Activated CD4-positive, alpha-beta memory T cell treated with anti-CD3 and anti-CD28 coated beads, Interleukin-2, amount 10 ng/mL, durations not matched to agents 7 days and 5 days (primary cell): ENCODE measurements around the gene ZNF44. TPM values are rescaled to one million over a fixed set of nuclear protein-coding genes. Genes with fewer than 3 reads are reported as not detected.

Experiments
- CTCF ChIA-PET: fragments of 350-600 bp; sonication (Branson Sonifier 250); formaldehyde crosslinking; loops from one replicate; lab custom pipeline; 2021; ENCODE audit warnings: antibody characterized with exemption, inconsistent platforms; lab: Charles Lee
- POLR2A ChIA-PET: fragments of 350-600 bp; sonication (Branson Sonifier 250); formaldehyde crosslinking; loops from one replicate; lab custom pipeline; 2021; ENCODE audit warnings: antibody characterized with exemption; lab: Charles Lee
- DNase-seq: peaks from one replicate; pipeline ENCODE4 v3.0.0-alpha.2; 2020
- H3K27ac Mint-ChIP-seq: one replicate; pipeline ENCODE4 v1.8.0; 2021; ENCODE audit warnings: mild to moderate bottlenecking, mixed read lengths
- H3K27me3 Mint-ChIP-seq: one replicate; pipeline ENCODE4 v1.8.0; 2021; ENCODE audit warnings: mixed read lengths
- H3K36me3 Mint-ChIP-seq: one replicate; pipeline ENCODE4 v1.8.0; 2021; ENCODE audit warnings: low read depth, mixed read lengths
- H3K4me1 Mint-ChIP-seq: one replicate; pipeline ENCODE4 v1.8.0; 2021; ENCODE audit warnings: mixed read lengths
- H3K4me3 Mint-ChIP-seq: one replicate; pipeline ENCODE4 v1.8.0; 2021; ENCODE audit warnings: mild to moderate bottlenecking, mixed read lengths
- H3K9me3 Mint-ChIP-seq: one replicate; pipeline ENCODE4 v1.8.0; 2021; ENCODE audit warnings: mixed read lengths
- total RNA-seq, 2 experiments: library from RNA; stranded (reverse); gene quantifications; one replicate each; pipeline ENCODE4 v1.2.3, GENCODE V29; 2021

ZNF44 gene
- total RNA-seq, 2 experiments from 2014 or later = 14.9 to 16.2 TPM

- H3K27me3 Mint-ChIP-seq = no peaks in the 10 kb centered on the region
- no peak overlapping the region for H3K4me3 Mint-ChIP-seq
- DNase-seq = no peak
- H3K27ac Mint-ChIP-seq = peak overlapping the region; percentile 44
- ChIA-PET CTCF (no interaction called here), POLR2A (interaction anchor here (3.6 kb wide), 1 partner anchor 45 kb away, joined by 25 read pairs; the partner anchor contains the start of gene ZNF563)
- H3K4me1 Mint-ChIP-seq = peaks cover 35% of the 10 kb centered on the region
- peaks cover 79% of the 10 kb centered on the region for H3K36me3 Mint-ChIP-seq
- H3K9me3 Mint-ChIP-seq = peaks cover 44% of the 10 kb centered on the region
Measured at GRCh38 chr19:12287958-12288500, 6.7 kb downstream of the ZNF44 start.

DNA sequence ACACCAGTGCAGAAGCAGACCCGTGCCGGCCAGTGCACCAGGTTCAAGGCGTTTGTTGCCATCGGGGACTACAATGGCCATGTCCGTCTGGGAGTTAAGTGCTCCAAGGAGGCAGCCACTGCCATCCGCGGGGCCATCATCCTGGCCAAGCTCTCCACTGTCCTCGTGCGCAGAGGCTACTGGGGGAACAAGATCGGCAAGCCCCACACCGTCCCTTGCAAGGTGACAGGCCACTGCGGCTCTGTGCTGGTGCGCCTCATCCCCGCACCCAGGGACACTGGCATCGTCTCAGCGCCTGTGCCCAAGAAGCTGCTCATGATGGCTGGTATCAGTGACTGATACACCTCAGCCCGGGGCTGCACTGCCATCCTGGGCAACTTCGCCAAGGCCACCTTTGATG, 10.1 kb downstream of the ZNF44 start:
- peaks cover 82% of the 10 kb centered on the region for H3K36me3 Mint-ChIP-seq
- POLR2A ChIA-PET = no interaction called here
- no peaks in the 10 kb centered on the region for H3K27me3 Mint-ChIP-seq
- peaks cover 49% of the 10 kb centered on the region for H3K9me3 Mint-ChIP-seq
- CTCF ChIA-PET = no interaction called here
- peaks cover 15% of the 10 kb centered on the region for H3K4me1 Mint-ChIP-seq
- DNase-seq = no peak
- no peak overlapping the region for H3K4me3 Mint-ChIP-seq
- H3K27ac Mint-ChIP-seq = no peak overlapping the region

GRCh38 chr19:12284226-12284625, 10.5 kb downstream of the ZNF44 start:
- POLR2A ChIA-PET = interaction anchor here (0.8 kb wide), 1 partner anchor 50 kb away, joined by 3 read pairs; the partner anchor contains the start of gene ZNF563
- Mint-ChIP-seq H3K27ac (no peak overlapping the region), H3K36me3 (peaks cover 83% of the 10 kb centered on the region), H3K27me3 (no peaks in the 10 kb centered on the region), H3K4me1 (peaks cover 11% of the 10 kb centered on the region), H3K9me3 (peaks cover 52% of the 10 kb centered on the region), H3K4me3 (no peak overlapping the region)
- no peak for DNase-seq
- CTCF ChIA-PET = no interaction called here

- Mint-ChIP-seq H3K4me1 (no peaks in the 10 kb centered on the region), H3K27me3 (no peaks in the 10 kb centered on the region), H3K27ac (no peak overlapping the region), H3K36me3 (peaks cover 86% of the 10 kb centered on the region), H3K4me3 (no peak overlapping the region), H3K9me3 (peaks cover 64% of the 10 kb centered on the region)
- CTCF ChIA-PET = no interaction called here
- DNase-seq = no peak
- POLR2A ChIA-PET = no interaction called here
Measured at GRCh38 chr19:12278713-12279112, 16.0 kb downstream of the ZNF44 start.

DNA sequence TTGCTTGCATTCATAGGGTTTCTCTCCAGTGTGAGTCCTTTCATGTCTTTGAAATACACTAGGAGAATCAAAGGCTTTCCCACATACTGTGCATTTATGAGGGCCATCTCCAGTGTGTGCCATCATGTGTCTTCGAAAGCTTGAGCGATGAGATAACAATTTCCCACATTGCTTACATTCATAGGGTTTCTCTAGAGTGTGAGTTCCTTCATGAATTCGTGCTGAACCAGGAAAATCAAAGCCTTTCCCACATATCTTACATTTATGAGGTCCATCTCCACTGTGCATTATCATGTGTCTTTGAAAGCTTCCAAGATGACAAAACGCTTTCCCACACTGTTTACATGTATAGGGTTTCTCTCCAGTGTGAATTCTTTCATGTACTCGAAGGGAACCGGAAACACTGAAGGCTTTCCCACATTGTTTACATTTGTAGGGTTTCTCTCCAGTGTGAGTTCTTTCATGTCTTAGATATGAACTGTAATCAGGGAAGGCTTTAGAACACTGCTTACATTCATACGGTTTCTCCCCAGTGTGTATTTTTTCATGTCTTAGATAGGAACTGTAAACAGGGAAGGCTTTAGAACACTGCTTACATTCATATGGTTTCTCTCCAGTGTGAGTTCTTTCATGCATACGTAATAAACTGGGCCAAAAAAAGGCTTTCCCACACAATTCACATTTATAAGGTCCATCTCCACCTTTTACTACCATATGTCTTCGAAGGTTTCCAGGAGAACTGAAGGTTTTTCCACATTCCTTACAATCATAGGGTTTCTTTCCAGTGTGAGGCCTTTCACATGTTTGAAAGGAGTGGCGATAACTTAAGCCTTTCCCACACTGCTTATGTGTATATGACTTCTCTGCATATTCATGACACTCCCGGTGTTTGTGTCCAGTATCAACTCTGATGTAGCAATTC, 21.4 kb downstream of the ZNF44 start:
- ChIA-PET POLR2A (no interaction called here), CTCF (no interaction called here)
- H3K27ac Mint-ChIP-seq = no peak overlapping the region
- no peak overlapping the region for H3K4me3 Mint-ChIP-seq
- H3K4me1 Mint-ChIP-seq = no peaks in the 10 kb centered on the region
- peaks cover 83% of the 10 kb centered on the region for H3K36me3 Mint-ChIP-seq
- DNase-seq = no peak
- H3K9me3 Mint-ChIP-seq = peaks cover 74% of the 10 kb centered on the region
- H3K27me3 Mint-ChIP-seq = no peaks in the 10 kb centered on the region

DNA sequence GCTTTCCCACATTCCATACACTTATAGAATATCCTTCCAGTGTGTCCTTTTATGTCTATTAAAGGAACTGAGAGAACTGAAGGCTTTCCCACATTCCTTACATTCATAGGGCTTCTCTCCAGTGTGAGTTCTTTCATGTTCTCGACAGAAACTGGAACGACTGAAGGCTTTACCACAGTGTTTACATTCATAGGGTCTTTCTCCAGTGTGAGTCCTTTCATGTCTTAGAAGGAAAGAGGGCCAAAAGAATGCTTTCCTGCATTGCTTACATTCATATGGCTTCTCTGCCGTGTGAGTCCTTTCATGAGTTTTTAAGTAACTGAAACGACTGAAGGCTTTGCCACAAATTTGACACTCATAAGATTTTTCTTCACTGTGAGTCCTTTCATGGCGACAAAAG, 22.3 kb downstream of the ZNF44 start:
- no peak for DNase-seq
- Mint-ChIP-seq H3K4me1 (no peaks in the 10 kb centered on the region), H3K36me3 (peaks cover 77% of the 10 kb centered on the region), H3K27me3 (no peaks in the 10 kb centered on the region), H3K27ac (no peak overlapping the region), H3K9me3 (peaks cover 77% of the 10 kb centered on the region), H3K4me3 (no peak overlapping the region)
- CTCF ChIA-PET = no interaction called here
- POLR2A ChIA-PET = no interaction called here

DNA sequence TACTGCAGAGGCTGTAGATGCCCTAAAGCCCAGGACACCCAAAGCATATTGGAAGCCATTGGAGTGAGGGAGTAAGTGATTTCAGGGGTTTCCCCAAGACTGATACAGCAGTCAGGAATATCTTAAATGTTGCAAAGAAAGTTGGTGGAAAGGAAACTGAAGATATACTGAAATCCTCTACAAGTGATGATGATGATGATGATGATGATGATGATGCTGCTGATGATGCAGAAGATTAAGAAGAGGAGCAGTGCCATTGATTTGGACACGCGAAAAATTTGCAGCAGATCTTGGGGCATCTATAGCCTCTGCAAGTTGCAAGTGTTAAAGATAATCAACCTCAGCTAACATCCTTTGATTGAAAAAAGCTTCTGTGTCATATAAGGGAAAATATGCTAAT, 23.8 kb downstream of the ZNF44 start:
- no peak overlapping the region for H3K27ac Mint-ChIP-seq
- POLR2A ChIA-PET = no interaction called here
- H3K4me1 Mint-ChIP-seq = no peaks in the 10 kb centered on the region
- H3K27me3 Mint-ChIP-seq = no peaks in the 10 kb centered on the region
- no peak overlapping the region for H3K4me3 Mint-ChIP-seq
- CTCF ChIA-PET = no interaction called here
- H3K36me3 Mint-ChIP-seq = peaks cover 64% of the 10 kb centered on the region
- H3K9me3 Mint-ChIP-seq = peaks cover 67% of the 10 kb centered on the region
- DNase-seq = no peak

DNA sequence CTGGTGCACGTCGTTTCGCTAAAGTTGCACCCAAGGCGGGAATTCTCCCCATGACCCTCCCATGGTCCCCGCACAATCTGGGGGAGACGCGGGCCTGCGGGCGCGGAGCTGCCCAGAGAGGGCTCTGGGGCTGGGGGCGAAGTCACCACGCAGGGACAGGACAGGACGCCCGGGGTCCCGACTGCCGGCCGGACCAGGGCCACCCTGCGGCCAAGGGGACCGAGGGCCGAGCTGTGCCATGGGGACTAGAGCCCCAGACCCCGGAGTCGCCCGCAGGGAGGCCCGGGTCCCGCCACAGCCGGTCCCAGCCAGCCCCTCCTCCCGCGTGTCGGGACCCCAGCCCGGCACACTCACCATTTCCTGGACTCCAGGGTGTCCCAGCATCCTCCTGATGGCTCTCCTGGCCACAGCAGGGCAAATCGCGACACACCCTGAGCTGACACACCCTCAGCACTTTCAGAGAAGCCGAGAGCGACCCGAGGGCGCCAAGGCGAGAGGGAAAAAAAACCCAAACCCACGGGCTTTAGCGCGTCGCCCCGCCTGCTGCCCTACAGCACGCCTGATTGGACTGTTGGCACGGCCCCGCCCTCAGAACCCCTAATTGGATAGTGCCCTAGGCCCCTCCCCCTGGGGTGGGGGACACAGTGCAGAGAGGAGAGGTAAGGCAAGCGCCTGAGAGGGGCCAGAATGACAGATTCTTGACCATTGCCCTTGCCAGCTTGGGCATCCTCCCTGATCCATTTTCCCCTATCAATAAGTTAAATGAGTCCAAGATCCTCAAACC, 28.6 kb downstream of the ZNF44 start:
- CTCF ChIA-PET = no interaction called here
- Mint-ChIP-seq H3K27me3 (no peaks in the 10 kb centered on the region), H3K4me1 (no peaks in the 10 kb centered on the region), H3K4me3 (no peak overlapping the region), H3K9me3 (peaks cover 55% of the 10 kb centered on the region), H3K36me3 (peaks cover 31% of the 10 kb centered on the region), H3K27ac (no peak overlapping the region)
- POLR2A ChIA-PET = no interaction called here
- DNase-seq = no peak

DNA sequence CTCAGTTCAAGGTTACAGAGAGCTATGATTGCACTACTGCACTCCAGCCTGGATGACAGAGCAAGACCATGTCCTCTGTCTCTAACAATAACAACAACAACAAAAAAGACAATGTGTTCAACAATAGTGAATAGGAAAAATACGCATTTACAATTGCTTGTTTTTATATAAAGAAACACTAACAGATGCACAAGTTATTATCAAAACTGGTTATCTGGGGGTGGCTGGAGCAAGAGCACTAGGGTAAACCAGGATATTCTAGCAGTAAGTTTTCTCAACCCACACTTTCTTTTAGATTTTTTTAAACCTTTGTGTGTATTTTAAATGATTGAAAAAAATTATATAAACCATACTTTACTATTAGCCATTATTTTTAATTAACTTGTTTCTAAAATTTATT, 33.1 kb downstream of the ZNF44 start:
- Mint-ChIP-seq H3K27ac (no peak overlapping the region), H3K27me3 (no peaks in the 10 kb centered on the region), H3K9me3 (peaks cover 39% of the 10 kb centered on the region), H3K4me1 (no peaks in the 10 kb centered on the region), H3K36me3 (peaks cover 17% of the 10 kb centered on the region), H3K4me3 (no peak overlapping the region)
- ChIA-PET CTCF (no interaction called here), POLR2A (no interaction called here)
- DNase-seq = no peak

DNA sequence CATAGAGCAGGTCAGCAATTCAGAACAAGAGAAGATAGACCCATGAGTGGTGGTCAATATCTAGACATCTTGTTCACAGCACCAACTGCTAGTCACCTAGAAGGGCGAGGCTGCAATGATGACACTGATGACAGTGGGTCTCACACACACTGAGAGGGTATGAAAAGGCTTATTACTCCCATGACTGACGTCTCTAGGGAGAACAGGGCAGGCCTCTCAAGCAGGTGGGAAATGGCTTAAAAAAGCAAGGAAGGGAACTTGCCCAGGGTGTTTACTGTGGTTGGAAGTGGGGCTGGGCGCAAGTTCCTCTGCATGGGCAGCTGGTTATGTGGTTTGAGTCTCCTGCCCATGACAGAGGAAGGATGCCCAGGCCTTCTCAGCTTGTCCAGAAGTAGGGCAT, 33.8 kb downstream of the ZNF44 start:
- Mint-ChIP-seq H3K27ac (no peak overlapping the region), H3K4me3 (no peak overlapping the region), H3K36me3 (peaks cover 17% of the 10 kb centered on the region), H3K4me1 (no peaks in the 10 kb centered on the region), H3K27me3 (no peaks in the 10 kb centered on the region), H3K9me3 (peaks cover 41% of the 10 kb centered on the region)
- ChIA-PET POLR2A (no interaction called here), CTCF (interaction anchor here (0.9 kb wide), 1 partner anchor 94 kb away, joined by 3 read pairs; no protein-coding TSS in a partner anchor)
- no peak for DNase-seq

DNA sequence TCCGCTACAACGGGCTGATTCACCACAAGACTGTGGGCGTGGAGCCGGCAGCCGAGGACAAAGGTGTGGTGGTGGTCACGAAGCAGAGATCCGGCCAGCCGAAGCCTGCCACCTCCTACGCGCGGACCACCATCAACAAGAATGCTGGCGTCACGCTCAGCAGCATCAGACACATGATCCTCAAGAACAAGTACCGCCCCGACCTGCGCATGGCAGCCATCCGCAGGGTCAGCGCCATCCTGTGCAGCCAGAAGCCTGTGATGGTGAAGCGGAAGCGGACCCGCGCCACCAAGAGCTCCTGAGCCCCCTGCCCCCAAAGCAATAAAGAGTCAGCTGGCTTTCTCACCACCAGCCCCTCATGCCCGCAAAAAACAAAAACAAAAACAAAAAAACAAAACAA, 34.4 kb downstream of the ZNF44 start:
- POLR2A ChIA-PET = no interaction called here
- no peaks in the 10 kb centered on the region for H3K27me3 Mint-ChIP-seq
- H3K36me3 Mint-ChIP-seq = peaks cover 12% of the 10 kb centered on the region
- H3K4me1 Mint-ChIP-seq = peaks cover 2% of the 10 kb centered on the region
- no peak overlapping the region for H3K4me3 Mint-ChIP-seq
- no peak for DNase-seq
- CTCF ChIA-PET = interaction anchor here (0.9 kb wide), 1 partner anchor 95 kb away, joined by 3 read pairs; no protein-coding TSS in a partner anchor
- peaks cover 38% of the 10 kb centered on the region for H3K9me3 Mint-ChIP-seq
- H3K27ac Mint-ChIP-seq = no peak overlapping the region

GRCh38 chr19:12255372-12255771, 39.3 kb downstream of the ZNF44 start:
- CTCF ChIA-PET = no interaction called here
- Mint-ChIP-seq H3K4me3 (no peak overlapping the region), H3K4me1 (peaks cover 2% of the 10 kb centered on the region), H3K27me3 (no peaks in the 10 kb centered on the region), H3K9me3 (peaks cover 33% of the 10 kb centered on the region), H3K27ac (no peak overlapping the region), H3K36me3 (peaks cover 6% of the 10 kb centered on the region)
- DNase-seq = no peak
- POLR2A ChIA-PET = no interaction called here

- peaks cover 54% of the 10 kb centered on the region for H3K9me3 Mint-ChIP-seq
- ChIA-PET POLR2A (no interaction called here), CTCF (no interaction called here)
- no peak for DNase-seq
- H3K36me3 Mint-ChIP-seq = peaks cover 21% of the 10 kb centered on the region
- H3K4me1 Mint-ChIP-seq = no peaks in the 10 kb centered on the region
- no peak overlapping the region for H3K4me3 Mint-ChIP-seq
- H3K27ac Mint-ChIP-seq = no peak overlapping the region
- H3K27me3 Mint-ChIP-seq = no peaks in the 10 kb centered on the region
Measured at GRCh38 chr19:12247644-12248222, 47.0 kb downstream of the ZNF44 start.
